Activated T-cell treated with anti-CD3 and anti-CD28 coated beads, Interleukin-2, amount 50 U/mL, for 48 hours (primary cell): Measurements from ENCODE around the gene TPSB2.
"Not testable (repeated sequence)": the region's sequence is repeated elsewhere in the genome, so short reads cannot be mapped to it uniquely, and the experiment has no call there.

Source experiments
- DNase-seq, 2 experiments: peaks; one replicate each; pipeline ENCODE4 v3.0.0-alpha.2; 2020

TPSB2 gene

DNA sequence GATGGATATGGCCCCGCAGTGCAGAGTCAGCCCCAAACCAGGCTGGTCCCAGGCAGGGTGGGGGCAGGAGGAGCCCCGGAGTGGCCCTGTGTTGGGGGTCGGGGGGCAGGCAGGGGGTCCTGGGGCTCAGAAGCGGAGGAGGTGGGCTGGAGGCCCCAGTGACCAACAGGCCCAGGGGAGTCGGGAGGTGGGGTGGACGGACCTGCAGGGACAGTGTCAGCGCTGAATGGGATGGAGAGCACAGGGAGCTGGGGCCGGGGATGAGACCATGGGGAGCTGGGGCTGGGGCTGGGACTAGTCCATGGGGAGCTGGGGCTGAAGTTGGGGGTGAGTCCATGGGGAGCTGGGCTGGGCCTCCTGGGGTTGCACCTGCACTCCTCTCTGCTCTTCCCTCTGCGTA is 9.6 kb upstream of the TPSB2 start:
- DNase-seq, result not testable (repeated sequence)

DNA sequence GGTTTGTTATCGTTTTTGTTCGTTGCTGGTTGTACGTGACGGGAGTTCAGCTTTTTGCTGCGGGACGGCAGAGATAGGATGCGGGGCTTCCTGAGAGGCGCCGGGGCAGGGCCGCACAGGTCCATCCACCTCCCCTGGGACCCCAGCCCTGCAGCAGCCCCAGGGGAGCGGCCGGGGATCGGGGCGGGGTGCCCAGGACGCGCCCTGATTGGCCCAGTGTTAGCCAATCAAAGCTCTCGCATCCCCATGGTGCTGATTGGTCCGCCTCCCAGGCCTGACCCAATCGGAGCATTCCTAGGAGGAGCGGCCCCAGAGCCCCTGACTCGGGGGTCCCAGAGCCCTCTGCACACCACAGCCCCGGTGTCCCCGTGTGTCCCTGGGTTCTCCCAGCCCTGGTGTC is 8.9 kb upstream of the TPSB2 start:
- DNase-seq, result not testable (repeated sequence)

- no peak for DNase-seq
These were observed 8.0 kb upstream of the TPSB2 start for GRCh38 chr16:1237990-1238389.

GRCh38 chr16:1236659-1237058 is 6.7 kb upstream of the TPSB2 start:
- not testable (repeated sequence) for DNase-seq

DNA sequence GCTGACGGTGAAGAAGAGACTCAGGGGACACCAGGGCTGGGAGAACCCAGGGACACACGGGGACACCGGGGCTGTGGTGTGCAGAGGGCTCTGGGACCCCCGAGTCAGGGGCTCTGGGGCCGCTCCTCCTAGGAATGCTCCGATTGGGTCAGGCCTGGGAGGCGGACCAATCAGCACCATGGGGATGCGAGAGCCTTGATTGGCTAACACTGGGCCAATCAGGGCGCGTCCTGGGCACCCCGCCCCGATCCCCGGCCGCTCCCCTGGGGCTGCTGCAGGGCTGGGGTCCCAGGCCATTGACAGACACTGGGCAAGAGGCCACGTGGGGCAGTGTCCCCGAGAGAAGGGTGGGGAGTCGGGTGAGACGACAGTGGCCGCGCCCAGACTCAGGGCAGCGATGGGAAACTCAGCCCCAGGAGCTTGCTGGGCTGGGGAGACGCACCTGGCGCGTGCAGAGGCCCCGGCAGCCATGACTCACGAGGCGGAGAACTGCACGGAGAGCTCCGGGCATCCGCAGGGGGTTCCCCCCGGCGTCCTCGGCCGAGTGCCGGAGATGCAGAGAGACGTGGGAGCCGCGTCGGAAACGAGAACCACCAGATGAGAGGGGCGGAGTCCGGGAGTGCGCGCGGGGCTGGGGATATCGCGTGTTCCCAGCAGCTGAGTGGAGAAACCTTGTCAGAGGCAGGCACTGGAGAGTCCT is 2.2 kb upstream of the TPSB2 start:
- DNase-seq, result not testable (repeated sequence)

- not testable (repeated sequence) for DNase-seq
These were observed 1.3 kb upstream of the TPSB2 start for GRCh38 chr16:1231301-1231700.

- DNase-seq, result not testable (repeated sequence)
These were observed 658 bp upstream of the TPSB2 start for GRCh38 chr16:1230471-1231212.

DNA sequence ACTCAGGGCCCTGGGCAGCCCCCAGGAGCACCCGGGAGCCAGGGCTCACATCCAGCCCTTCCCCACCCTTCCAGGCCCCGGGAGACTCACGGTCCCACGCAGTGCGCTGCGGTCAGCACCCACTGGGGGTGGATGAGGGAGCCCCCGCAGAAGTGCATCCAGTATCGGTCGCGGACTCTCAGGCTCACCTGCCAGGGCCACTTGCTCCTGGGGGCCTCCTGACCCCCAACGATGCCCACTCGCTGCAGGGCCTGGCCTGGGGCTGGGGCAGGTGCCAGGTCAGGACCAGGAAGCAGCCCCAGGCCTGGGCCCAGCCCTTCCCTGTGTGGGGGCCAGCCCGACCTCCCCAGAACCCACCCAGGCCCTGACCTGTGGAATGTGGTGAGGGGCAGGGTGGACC is 508 bp downstream of the TPSB2 start:
- DNase-seq, result not testable (repeated sequence)

GRCh38 chr16:1228227-1228626 is 1.8 kb downstream of the TPSB2 start:
- DNase-seq, result not testable (repeated sequence)

- not testable (repeated sequence) for DNase-seq
These were observed 3.3 kb downstream of the TPSB2 start for GRCh38 chr16:1226692-1227091.

DNA sequence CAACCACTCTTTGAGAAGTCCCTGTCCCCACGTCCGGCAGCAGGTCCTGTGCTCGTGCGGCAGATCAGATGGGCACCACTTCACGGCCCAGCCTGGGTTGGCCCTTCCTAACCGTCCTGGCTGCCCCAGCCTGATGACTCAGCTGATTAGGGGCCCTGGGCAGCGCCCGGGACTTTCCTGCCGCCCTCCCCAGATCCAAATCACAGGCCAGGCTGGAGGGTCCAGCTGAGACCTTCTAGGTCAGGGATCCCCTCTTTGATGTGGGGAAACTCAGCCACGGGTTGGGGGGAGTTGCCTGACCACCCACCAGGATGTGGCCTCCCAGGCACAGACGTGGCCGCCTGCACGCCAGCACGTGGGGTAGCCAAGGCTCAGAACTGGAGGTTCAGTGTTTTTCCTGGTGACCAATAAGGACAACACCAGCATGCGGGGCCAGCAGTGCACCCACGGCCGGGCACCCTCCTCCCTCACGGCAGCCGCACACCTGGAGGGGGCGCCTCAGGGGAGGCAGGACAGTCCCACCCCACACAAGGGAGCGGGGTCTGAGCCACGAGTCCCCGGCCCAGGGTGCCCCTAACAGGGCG is 4.2 kb downstream of the TPSB2 start:
- not testable (repeated sequence) for DNase-seq

GRCh38 chr16:1225051-1225451 is 4.9 kb downstream of the TPSB2 start, which contains the start of gene TPSG1:
TPSG1 (minus strand) TSS chr16:1225268; CDS start chr16:1225252, 16 bp downstream.
- no peak for DNase-seq

- no peak for DNase-seq
These were observed 5.4 kb downstream of the TPSB2 start for GRCh38 chr16:1224558-1224957.

DNA sequence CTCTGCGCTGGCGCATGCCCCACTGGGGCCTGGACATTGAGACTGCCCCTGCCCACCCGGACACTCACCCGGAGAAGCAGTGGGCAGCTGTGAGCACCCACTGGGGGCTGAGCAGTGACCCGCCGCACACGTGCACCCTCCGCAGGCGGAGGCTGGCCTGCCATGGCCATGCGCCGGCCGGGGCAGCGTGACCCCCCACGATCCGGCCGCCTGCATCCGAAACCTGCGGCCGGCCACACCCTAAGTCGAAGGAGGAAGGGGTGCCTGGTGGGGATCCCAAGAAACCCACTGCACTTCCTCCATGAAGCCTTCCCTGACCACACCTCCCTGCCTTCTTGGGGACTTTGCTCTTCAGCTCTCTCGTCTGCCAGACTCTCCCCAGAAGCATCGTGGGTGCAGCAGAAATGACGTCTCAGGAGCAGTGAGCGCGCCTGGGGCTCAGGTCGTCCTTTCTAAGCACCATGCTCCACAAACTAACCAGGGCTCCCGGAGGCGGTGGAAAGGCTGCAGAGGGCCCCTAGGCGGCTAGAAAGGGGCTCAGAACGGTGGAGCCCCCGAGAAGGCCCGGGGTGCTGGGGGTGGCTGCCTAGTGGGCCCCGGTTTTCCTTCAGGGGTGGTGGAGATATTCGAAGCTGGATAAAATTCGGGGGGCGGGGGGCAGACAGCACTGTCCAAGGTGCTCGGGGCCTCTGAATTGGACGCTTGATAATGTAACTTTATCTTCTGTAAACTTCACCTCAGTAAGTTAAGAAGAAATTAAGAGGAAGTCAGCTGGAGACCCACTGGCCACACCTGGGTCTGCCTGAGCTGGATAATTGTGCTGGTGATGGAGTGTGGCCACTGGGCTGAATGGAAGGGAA is 6.4 kb downstream of the TPSB2 start:
- DNase-seq, result no peak

DNA sequence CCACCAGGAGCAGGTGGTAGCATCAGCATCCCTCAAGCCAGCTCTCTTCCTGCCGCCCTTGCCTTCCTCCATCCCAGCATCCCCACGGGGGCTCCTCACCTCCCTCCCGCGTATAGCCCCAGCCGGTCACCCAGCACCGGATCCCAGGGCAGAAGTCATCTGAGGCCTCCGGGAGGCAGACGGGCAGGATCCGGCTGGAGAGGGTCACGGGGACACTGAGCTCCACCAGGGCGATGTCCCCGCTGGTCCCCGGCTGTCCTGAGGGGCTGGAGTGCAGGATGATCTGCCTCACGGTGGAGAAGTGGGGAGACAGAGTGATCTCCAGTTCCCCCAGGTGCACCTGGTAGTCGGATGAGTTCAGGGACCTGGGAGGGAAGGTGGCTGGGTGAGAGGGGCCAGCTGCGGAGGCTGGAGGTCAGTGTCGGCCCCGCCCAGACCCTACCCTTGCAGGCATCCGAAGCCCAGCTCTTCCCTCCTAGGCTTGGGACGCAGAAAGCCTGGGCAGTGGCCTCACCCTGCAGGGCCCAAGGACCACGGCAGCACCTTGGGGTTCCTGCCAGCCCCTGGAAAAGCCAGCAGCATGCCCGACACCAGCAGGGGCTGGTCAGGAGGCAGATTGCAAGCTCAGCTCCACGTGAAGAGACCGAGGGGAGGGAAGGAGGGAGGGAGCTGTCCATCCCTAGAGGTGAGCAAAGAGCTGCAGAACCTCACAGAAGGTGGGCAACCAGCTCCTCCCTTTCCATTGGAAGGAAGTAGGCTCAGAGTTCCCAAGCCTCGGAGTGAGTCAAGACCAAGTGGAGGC is 7.2 kb downstream of the TPSB2 start:
- no peak for DNase-seq

DNA sequence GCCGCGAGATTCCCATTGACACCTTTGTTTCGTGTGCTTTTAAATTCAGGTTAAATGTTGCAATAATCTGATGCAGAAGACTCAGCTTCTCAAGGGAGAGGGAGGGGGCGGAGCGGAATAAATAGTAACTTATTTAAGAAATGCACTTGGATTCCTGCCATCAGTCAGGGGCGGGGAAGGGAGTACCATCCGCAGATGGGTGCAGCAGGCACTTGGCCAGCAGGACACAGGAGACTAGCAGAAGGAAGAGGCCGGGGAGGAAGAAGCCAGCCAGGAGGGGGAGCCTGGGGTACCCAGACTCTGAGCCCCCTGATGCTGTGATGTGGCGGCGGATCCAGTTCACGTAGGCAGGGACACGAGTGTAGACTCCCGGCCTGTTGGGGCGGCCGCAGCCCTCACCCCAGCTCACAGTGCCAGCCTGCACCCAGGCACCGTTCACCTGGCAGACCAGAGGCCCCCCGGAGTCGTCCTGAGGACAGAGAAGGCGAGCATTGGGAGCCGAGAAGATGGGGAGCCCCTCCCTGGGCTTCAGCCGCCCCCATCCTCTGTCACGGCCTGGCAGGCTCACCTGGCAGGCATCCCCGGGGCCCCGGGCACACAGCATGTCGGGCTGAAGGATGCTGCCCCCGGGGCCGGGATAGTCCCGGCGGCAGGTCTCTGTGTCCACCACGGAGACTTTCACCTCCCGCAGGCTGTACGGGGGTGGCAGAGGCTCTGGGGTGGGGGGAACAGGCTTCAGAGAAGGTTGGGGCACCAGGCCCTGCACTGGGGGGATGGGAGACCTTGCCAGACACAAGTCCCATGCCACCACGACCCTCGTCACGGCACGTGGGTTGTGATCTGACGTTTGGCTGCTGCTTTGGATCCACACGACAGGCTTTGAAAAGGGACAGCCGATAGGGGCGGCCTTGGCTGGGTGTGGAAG is 8.1 kb downstream of the TPSB2 start:
- no peak for DNase-seq

GRCh38 chr16:1220841-1221627 is 8.9 kb downstream of the TPSB2 start:
- DNase-seq, result no peak

DNA sequence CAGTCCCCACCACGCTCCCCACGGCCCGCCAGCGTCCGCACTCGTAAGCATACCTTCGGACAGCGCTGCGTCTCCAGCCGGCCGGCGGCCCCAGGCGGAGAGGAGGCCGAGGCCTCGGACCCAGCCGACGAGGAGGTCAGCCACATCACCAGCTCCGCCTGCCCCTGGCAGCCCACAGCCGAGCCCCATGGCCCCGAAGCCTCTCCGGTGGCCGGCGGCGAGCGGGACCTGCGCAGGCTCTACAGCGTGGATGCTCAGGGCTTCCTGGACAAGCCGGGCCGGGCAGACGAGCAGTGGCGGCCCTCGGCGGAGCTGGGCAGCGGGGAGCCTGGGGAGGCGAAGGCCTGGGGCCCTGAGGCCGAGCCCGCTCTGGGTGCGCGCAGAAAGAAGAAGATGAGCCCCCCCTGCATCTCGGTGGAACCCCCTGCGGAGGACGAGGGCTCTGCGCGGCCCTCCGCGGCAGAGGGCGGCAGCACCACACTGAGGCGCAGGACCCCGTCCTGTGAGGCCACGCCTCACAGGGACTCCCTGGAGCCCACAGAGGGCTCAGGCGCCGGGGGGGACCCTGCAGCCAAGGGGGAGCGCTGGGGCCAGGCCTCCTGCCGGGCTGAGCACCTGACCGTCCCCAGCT is 9.8 kb downstream of the TPSB2 start:
- DNase-seq, result no peak

GRCh38 chr16:1218930-1219611 is 10.9 kb downstream of the TPSB2 start:
- no peak for DNase-seq
